ENCODE results near the gene HDAC11.

Gene HDAC11

GRCh38 chr3:13536832-13537231, 56.7 kb downstream of the HDAC11 start:
- no peak for DNase-seq (ENCODE audit: low spot score in 2 of 2)

GRCh38 chr3:13537244-13537908, 57.3 kb downstream of the HDAC11 start:
- no peaks in the 10 kb centered on the region for H3K9me3 ChIP-seq
- H3K36me3 ChIP-seq (replicated peaks), result no peaks in the 10 kb centered on the region
- H3K4me1 ChIP-seq, result no peaks in the 10 kb centered on the region
- no peak overlapping the region for H3K4me3 ChIP-seq
- DNase-seq (ENCODE audit: low spot score in 2 of 2), result no peak
- H3K27me3 ChIP-seq (ENCODE audit: low read depth), result peaks cover 3% of the 10 kb centered on the region; the same call in 1 of the 2 replicates
- in situ Hi-C loops (cut with MboI; ENCODE audit: low sequenced_read_pairs), result no loop called here

More at GRCh38 chr3:13536832-13537231, 56.7 kb downstream of the HDAC11 start:
- H3K4me1 ChIP-seq, result no peaks in the 10 kb centered on the region
- H3K4me3 ChIP-seq, result no peak overlapping the region
- H3K27me3 ChIP-seq (ENCODE audit: low read depth), result peaks cover 3% of the 10 kb centered on the region; the same call in 1 of the 2 replicates
- no peaks in the 10 kb centered on the region for H3K9me3 ChIP-seq
- H3K36me3 ChIP-seq (replicated peaks), result no peaks in the 10 kb centered on the region
- in situ Hi-C loops (cut with MboI; ENCODE audit: low sequenced_read_pairs), result no loop called here

GRCh38 chr3:13537909-13538296, 57.8 kb downstream of the HDAC11 start:
- in situ Hi-C loops (cut with MboI; ENCODE audit: low sequenced_read_pairs), result no loop called here
- Histone ChIP-seq H3K27me3 (ENCODE audit: low read depth) (peaks cover 3% of the 10 kb centered on the region; the same call in 1 of the 2 replicates), H3K9me3 (no peaks in the 10 kb centered on the region), H3K4me1 (no peaks in the 10 kb centered on the region), H3K36me3 (replicated peaks) (no peaks in the 10 kb centered on the region), H3K4me3 (no peak overlapping the region)
- DNase-seq (ENCODE audit: low spot score in 2 of 2), result no peak

- in situ Hi-C loops (cut with MboI; ENCODE audit: low sequenced_read_pairs), result no loop called here
- Histone ChIP-seq H3K27me3 (ENCODE audit: low read depth) (peaks cover 3% of the 10 kb centered on the region; the same call in 1 of the 2 replicates), H3K36me3 (replicated peaks) (no peaks in the 10 kb centered on the region), H3K4me1 (no peaks in the 10 kb centered on the region), H3K9me3 (no peaks in the 10 kb centered on the region), H3K4me3 (no peak overlapping the region)
- DNase-seq (ENCODE audit: low spot score in 2 of 2), result no peak
Measured at GRCh38 chr3:13538520-13539291, 58.6 kb downstream of the HDAC11 start.

GRCh38 chr3:13539292-13539638, 59.2 kb downstream of the HDAC11 start:
- DNase-seq (ENCODE audit: low spot score in 2 of 2), result no peak
- in situ Hi-C loops (cut with MboI; ENCODE audit: low sequenced_read_pairs), result no loop called here
- no peaks in the 10 kb centered on the region for H3K9me3 ChIP-seq
- no peaks in the 10 kb centered on the region for H3K27me3 ChIP-seq (ENCODE audit: low read depth)
- H3K36me3 ChIP-seq (replicated peaks), result no peaks in the 10 kb centered on the region
- H3K4me3 ChIP-seq, result no peak overlapping the region
- H3K4me1 ChIP-seq, result no peaks in the 10 kb centered on the region

- Histone ChIP-seq H3K4me3 (no peak overlapping the region), H3K4me1 (no peaks in the 10 kb centered on the region), H3K9me3 (no peaks in the 10 kb centered on the region), H3K36me3 (replicated peaks) (no peaks in the 10 kb centered on the region), H3K27me3 (ENCODE audit: low read depth) (no peaks in the 10 kb centered on the region)
- in situ Hi-C loops (cut with MboI; ENCODE audit: low sequenced_read_pairs), result no loop called here
- DNase-seq (ENCODE audit: low spot score in 2 of 2), result no peak
Measured at GRCh38 chr3:13539671-13540070, 59.6 kb downstream of the HDAC11 start.

- H3K4me1 ChIP-seq, result no peaks in the 10 kb centered on the region
- no peak for DNase-seq (ENCODE audit: low spot score in 2 of 2)
- no peaks in the 10 kb centered on the region for H3K9me3 ChIP-seq
- H3K4me3 ChIP-seq, result no peak overlapping the region
- H3K27me3 ChIP-seq (ENCODE audit: low read depth), result no peaks in the 10 kb centered on the region
- H3K36me3 ChIP-seq (replicated peaks), result no peaks in the 10 kb centered on the region
- in situ Hi-C loops (cut with MboI; ENCODE audit: low sequenced_read_pairs), result no loop called here
Measured at GRCh38 chr3:13540297-13540995, 60.3 kb downstream of the HDAC11 start.

- Histone ChIP-seq H3K4me1 (no peaks in the 10 kb centered on the region), H3K36me3 (replicated peaks) (no peaks in the 10 kb centered on the region), H3K9me3 (no peaks in the 10 kb centered on the region), H3K4me3 (no peak overlapping the region), H3K27me3 (ENCODE audit: low read depth) (no peaks in the 10 kb centered on the region)
- in situ Hi-C loops (cut with MboI; ENCODE audit: low sequenced_read_pairs), result no loop called here
- no peak for DNase-seq (ENCODE audit: low spot score in 2 of 2)
Measured at GRCh38 chr3:13541691-13542090, 61.6 kb downstream of the HDAC11 start.

GRCh38 chr3:13542142-13542541, 62.0 kb downstream of the HDAC11 start:
- in situ Hi-C loops (cut with MboI; ENCODE audit: low sequenced_read_pairs), result no loop called here
- Histone ChIP-seq H3K4me3 (no peak overlapping the region), H3K27me3 (ENCODE audit: low read depth) (no peaks in the 10 kb centered on the region)

GRCh38 chr3:13543253-13543652, 63.1 kb downstream of the HDAC11 start:
- H3K9me3 ChIP-seq, result no peaks in the 10 kb centered on the region
- no peaks in the 10 kb centered on the region for H3K36me3 ChIP-seq (replicated peaks)
- no peak for DNase-seq (ENCODE audit: low spot score in 2 of 2)
- in situ Hi-C loops (cut with MboI; ENCODE audit: low sequenced_read_pairs), result no loop called here
- H3K27me3 ChIP-seq (ENCODE audit: low read depth), result no peaks in the 10 kb centered on the region
- H3K4me3 ChIP-seq, result no peak overlapping the region
- no peaks in the 10 kb centered on the region for H3K4me1 ChIP-seq

More at GRCh38 chr3:13542142-13542541, 62.0 kb downstream of the HDAC11 start:
- H3K4me1 ChIP-seq, result no peaks in the 10 kb centered on the region
- H3K36me3 ChIP-seq (replicated peaks), result no peaks in the 10 kb centered on the region
- H3K9me3 ChIP-seq, result no peaks in the 10 kb centered on the region
- no peak for DNase-seq (ENCODE audit: low spot score in 2 of 2)

GRCh38 chr3:13544293-13544831, 64.3 kb downstream of the HDAC11 start:
- H3K4me1 ChIP-seq, result no peaks in the 10 kb centered on the region

GRCh38 chr3:13544951-13545651, 65.0 kb downstream of the HDAC11 start:
- no peak for DNase-seq (ENCODE audit: low spot score in 2 of 2)
- no peaks in the 10 kb centered on the region for H3K4me1 ChIP-seq
- no peak overlapping the region for H3K4me3 ChIP-seq
- no peaks in the 10 kb centered on the region for H3K27me3 ChIP-seq (ENCODE audit: low read depth)
- in situ Hi-C loops (cut with MboI; ENCODE audit: low sequenced_read_pairs), result no loop called here
- H3K9me3 ChIP-seq, result no peaks in the 10 kb centered on the region
- no peaks in the 10 kb centered on the region for H3K36me3 ChIP-seq (replicated peaks)

More at GRCh38 chr3:13544293-13544831, 64.3 kb downstream of the HDAC11 start:
- DNase-seq (ENCODE audit: low spot score in 2 of 2), result no peak
- H3K9me3 ChIP-seq, result no peaks in the 10 kb centered on the region
- in situ Hi-C loops (cut with MboI; ENCODE audit: low sequenced_read_pairs), result no loop called here
- H3K4me3 ChIP-seq, result no peak overlapping the region
- no peaks in the 10 kb centered on the region for H3K36me3 ChIP-seq (replicated peaks)
- H3K27me3 ChIP-seq (ENCODE audit: low read depth), result no peaks in the 10 kb centered on the region

GRCh38 chr3:13545952-13546454, 65.9 kb downstream of the HDAC11 start:
- Histone ChIP-seq H3K27me3 (ENCODE audit: low read depth) (no peaks in the 10 kb centered on the region), H3K9me3 (no peaks in the 10 kb centered on the region), H3K4me3 (no peak overlapping the region), H3K36me3 (replicated peaks) (no peaks in the 10 kb centered on the region), H3K4me1 (no peaks in the 10 kb centered on the region)
- DNase-seq (ENCODE audit: low spot score in 2 of 2), result no peak
- in situ Hi-C loops (cut with MboI; ENCODE audit: low sequenced_read_pairs), result no loop called here
